Astrocyte of the cerebellum (primary cell): ENCODE data around the gene SUN3.
"Not testable (repeated sequence)": the region's sequence is repeated elsewhere in the genome, so short reads cannot be mapped to it uniquely, and the experiment has no call there.

Experiments used
- DNase-seq: peaks from one replicate; pipeline ENCODE4 v3.0.0-alpha.2; 2011; ENCODE audit warnings: low read depth
- H3K4me3 ChIP-seq: 2 replicates; pipeline ENCODE4 v1.5.1; 2011; ENCODE audit warnings: mild to moderate bottlenecking, low read depth, low read length, moderate library complexity
- in situ Hi-C: cut with HindIII; loops from 2 replicates; pipeline ENCODE4 v1.10.0; 2017; ENCODE audit warnings: low sequenced_read_pairs
- TF ChIP-seq, protein P1 (sequence below): IDR thresholded peaks from 2 replicates; pipeline ENCODE4 v1.5.1; 2012; ENCODE audit warnings: low read length, low read depth, moderate library complexity, mild to moderate bottlenecking; ENCODE audit errors: missing control alignments

The SUN3 gene

DNA sequence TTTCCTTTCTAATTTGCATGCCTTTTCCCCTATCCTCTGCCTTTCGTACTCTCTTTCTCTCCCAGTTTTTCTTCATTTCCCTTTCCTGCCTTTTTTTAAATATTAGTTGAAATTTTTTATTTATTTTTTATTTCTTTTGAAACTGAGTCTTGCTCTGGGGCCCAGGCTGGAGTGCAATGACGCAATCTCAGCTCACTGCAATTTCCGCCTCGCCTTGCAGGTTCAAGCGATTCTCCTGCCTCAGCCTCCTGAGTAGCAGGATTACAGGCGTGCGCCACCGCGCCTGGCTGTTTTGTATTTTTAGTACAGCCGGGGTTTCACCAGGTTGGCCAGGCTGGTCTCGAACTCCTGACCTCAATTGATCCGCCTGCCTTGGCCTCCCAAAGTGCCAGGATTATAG lies 29.5 kb downstream of the SUN3 start:
- TF ChIP-seq, protein P1, sequence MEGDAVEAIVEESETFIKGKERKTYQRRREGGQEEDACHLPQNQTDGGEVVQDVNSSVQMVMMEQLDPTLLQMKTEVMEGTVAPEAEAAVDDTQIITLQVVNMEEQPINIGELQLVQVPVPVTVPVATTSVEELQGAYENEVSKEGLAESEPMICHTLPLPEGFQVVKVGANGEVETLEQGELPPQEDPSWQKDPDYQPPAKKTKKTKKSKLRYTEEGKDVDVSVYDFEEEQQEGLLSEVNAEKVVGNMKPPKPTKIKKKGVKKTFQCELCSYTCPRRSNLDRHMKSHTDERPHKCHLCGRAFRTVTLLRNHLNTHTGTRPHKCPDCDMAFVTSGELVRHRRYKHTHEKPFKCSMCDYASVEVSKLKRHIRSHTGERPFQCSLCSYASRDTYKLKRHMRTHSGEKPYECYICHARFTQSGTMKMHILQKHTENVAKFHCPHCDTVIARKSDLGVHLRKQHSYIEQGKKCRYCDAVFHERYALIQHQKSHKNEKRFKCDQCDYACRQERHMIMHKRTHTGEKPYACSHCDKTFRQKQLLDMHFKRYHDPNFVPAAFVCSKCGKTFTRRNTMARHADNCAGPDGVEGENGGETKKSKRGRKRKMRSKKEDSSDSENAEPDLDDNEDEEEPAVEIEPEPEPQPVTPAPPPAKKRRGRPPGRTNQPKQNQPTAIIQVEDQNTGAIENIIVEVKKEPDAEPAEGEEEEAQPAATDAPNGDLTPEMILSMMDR = no peak
- in situ Hi-C loops = loop anchor here (25.0 kb wide), 1 partner anchor 113 kb away; no protein-coding TSS in a partner anchor
- H3K4me3 ChIP-seq = no peak overlapping the region
- no peak for DNase-seq

DNA sequence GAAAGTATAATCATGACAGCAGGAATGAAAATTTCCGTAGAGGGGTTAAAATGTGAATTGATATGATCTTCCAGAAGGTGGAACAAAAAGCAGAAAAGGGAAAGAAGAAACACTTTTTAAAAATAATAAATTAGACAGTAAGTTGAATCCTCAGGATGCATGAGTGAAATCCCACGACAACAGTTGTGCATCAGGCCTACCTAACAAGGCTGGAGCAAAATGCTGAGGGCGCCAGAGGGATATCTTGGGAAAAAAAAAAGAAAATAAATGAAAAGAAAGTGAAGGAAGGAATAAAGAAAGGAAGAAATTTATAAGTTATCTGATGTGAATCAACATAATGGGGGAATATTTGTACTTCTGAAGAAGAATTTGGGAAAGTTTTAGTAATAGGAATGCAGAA lies 36.5 kb downstream of the SUN3 start:
- no peak overlapping the region for H3K4me3 ChIP-seq
- in situ Hi-C loops = loop anchor here (25.0 kb wide), 1 partner anchor 120 kb away; no protein-coding TSS in a partner anchor
- TF ChIP-seq, protein P1 = no peak
- DNase-seq = no peak

- peak overlapping the region; percentile 44 for H3K4me3 ChIP-seq
- peak; percentile 36 for DNase-seq
- TF ChIP-seq, protein P1 = peak; percentile 81
- in situ Hi-C loops = loop anchor here (25.0 kb wide), 1 partner anchor 120 kb away; no protein-coding TSS in a partner anchor
These were observed 37.1 kb downstream of the SUN3 start for GRCh38 chr7:47991741-47992311.

DNA sequence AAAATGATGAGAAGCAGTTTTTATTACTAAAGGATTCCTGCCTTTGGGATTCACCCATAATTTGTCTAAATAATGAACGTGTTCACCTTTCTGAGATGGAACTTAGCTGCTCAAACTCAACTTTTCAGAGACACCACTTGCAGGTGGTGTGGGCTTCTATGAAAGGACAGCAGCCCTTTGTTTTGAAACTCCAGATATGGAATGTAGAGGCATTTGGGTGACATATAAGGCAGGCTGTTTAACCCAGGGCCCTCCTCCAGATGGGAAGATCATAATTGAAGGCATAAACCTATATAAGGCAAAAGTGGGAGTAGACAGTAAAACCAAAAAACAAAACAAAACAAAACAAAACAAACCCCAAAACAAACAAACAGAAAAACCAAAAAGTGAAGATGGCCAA lies 37.6 kb downstream of the SUN3 start:
- in situ Hi-C loops = loop anchor here (25.0 kb wide), 1 partner anchor 121 kb away; no protein-coding TSS in a partner anchor
- no peak overlapping the region for H3K4me3 ChIP-seq
- TF ChIP-seq, protein P1 = no peak
- DNase-seq = no peak

DNA sequence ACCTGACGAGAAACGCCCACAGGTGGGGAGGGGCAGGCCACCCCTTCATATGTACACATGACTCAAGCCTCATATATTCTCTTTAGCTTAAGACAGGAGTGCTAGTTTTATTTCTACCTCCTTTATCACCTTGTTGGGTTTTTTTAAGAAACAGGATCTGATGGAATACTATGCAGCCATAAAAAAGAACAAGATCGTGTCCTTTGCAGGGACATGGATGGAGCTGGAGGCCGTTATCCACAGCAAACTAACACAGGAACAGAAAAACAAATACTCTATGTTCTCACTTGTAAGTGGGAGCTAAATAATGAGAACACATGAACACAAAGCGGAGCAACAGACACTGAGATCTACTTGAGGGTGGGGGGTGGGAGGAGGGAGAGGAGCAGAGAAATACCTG lies 38.3 kb downstream of the SUN3 start:
- in situ Hi-C loops = loop anchor here (25.0 kb wide), 1 partner anchor 122 kb away; no protein-coding TSS in a partner anchor
- H3K4me3 ChIP-seq = no peak overlapping the region
- TF ChIP-seq, protein P1 = no peak
- no peak for DNase-seq

- not testable (repeated sequence) for DNase-seq, H3K4me3 ChIP-seq
- in situ Hi-C loops = loop anchor here (25.0 kb wide), 1 partner anchor 122 kb away; no protein-coding TSS in a partner anchor
These were observed 39.1 kb downstream of the SUN3 start for GRCh38 chr7:47989607-47990400.
